NCI-H2171 (cell line): ENCODE measurements around the gene RPL36A.

ENCODE experiments used
- DNase-seq: peaks from one replicate; lab custom pipeline; 2025; lab: John Stamatoyannopoulos, UW

Gene RPL36A

DNA sequence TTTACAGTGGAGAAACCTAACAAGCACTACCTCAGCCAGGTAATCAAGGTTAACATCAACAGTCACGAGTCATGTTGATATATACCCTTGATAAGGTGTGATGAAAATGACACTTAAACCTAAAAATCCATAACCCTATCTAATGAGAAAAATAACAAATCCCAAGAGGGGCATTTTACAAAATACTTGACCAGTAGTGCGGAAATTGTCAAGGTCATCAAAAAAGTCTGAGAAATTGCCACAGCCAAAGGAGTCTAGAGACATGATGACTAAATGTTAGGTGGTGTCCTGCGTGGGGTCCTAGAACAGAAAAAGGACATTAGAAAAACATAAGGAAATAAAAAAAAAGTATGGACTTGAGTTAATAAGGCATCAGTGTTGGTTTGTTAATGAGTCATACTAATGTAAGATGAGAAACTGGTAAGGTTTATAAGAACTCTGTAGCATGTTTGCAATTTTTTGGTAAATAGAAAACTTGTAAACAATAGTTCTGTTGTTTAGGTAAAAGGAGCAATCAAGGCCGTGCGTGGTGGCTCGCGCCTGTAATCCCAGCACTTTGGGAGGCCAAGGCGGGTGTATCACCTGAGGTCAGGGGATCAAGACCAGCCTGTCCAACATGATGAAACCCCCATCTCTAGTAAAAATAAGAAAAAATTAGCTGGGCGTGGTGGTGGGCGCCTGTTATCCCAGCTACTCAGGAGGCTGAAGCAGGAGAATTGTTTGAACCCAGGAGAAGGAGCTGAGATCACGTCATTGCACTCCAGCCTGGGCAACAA lies 2.9 kb downstream of the RPL36A start:
- DNase-seq: no peak

DNA sequence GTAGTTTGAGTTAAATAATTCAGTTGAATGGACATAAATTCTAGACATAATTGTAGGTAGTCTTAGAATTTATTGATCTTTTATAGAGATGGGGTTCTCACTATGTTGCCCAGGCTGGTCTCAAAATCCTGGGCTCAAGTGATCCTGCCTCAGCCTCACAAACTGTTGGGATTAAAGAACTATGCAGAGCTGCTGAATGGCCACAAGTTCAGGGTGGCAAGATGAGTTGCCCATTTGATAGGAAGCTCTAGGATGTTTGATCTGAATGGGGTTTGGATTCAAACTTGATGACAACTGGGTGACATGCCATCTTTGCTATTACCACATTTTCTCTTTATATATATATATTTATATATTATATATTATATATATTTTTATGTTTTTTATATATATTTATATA lies 3.6 kb downstream of the RPL36A start:
- no peak for DNase-seq

- no peak for DNase-seq
Measured at GRCh38 chrX:101395789-101396188, 5.0 kb downstream of the RPL36A start.

DNA sequence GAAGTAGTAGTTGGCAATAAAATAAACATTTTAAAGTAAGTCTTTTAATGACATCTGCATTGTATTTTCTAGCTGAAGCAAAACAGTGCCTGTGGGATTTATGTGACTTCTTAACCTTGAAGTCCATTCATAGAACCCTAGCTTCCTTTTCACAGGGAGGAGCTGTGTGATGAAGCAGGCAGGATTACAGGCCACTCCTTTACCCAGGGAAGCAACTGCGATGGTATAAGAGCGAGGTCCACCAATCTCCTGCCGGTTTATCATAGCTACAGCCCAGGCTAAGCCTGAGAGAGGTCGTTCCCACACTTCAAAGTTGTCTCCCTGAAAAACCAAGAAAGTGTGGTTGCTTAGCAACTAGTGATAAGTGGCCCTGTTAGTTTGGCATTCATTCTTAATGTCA lies 7.0 kb downstream of the RPL36A start:
- DNase-seq: no peak

DNA sequence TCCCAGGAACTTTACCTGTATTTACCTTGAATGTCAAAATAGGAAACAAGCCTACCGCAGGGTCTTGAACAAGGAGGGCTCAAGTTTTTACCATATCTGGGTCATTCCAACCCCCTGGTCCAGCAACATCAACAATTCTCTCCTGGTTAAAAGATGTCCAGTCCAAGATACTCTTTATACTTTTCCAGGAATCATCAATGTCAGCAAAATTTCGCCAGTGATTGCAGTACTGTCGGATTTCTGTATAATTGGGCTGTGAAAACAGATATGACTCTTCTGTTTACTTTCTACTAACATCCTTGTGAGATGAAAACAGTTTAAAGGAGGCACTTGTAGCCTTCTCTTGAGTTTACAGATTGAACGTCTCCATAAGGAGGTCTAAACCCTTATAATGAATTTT lies 7.9 kb downstream of the RPL36A start:
- no peak for DNase-seq

GRCh38 chrX:101399825-101400224 lies 9.0 kb downstream of the RPL36A start:
- no peak for DNase-seq

GRCh38 chrX:101407167-101407747 lies 16.4 kb downstream of the RPL36A start:
- DNase-seq: no peak

GRCh38 chrX:101407748-101408531 lies 17.1 kb downstream of the RPL36A start, which contains the start of the genes GLA and HNRNPH2:
Gene GLA, minus strand, starts transcription at chrX:101407925. Its CDS starts 22 bp downstream, at chrX:101407903.
Gene HNRNPH2, plus strand, starts transcription at chrX:101408222. Its CDS starts 3,767 bp downstream, at chrX:101411989.
- DNase-seq: peak; percentile 82

DNA sequence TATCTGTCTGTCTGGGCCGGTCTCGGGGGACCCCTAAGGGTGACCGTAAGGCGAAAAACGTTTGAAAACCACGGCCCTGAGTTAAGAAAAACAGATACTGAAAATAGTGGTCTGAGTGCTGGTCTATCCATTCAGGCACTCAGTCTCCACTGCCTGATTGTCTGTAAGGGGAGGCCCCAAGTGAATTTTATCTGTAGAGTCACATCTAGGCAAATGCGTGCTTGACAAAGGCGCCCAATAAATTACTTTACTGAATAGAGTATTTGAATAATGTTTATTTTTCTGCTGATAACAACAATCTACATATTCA lies 17.7 kb downstream of the RPL36A start:
- DNase-seq: no peak

GRCh38 chrX:101409043-101409442 lies 18.2 kb downstream of the RPL36A start:
- no peak for DNase-seq

DNA sequence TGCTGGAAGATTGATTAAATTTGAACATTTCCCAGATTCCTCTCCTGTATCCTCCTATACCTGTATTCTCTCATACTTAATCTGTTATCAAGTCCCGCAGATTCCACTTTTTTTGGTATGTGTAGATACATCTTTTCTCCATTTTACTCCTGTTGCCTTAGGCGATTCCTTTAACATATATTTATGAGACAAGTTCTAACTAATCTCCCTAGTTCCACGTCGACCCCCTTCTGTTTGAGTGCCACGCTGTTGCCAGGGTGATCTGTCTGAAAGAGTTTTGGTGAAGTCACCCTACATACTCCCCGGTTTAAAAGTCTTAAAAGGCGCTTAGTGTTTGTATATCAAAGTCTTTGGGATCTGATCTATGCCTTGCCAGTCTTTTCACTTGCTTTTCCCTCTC lies 19.6 kb downstream of the RPL36A start:
- no peak for DNase-seq

DNA sequence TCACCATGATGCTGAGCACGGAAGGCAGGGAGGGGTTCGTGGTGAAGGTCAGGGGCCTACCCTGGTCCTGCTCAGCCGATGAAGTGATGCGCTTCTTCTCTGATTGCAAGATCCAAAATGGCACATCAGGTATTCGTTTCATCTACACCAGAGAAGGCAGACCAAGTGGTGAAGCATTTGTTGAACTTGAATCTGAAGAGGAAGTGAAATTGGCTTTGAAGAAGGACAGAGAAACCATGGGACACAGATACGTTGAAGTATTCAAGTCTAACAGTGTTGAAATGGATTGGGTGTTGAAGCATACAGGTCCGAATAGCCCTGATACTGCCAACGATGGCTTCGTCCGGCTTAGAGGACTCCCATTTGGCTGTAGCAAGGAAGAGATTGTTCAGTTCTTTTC lies 21.2 kb downstream of the RPL36A start:
- no peak for DNase-seq

GRCh38 chrX:101415180-101416145 lies 24.7 kb downstream of the RPL36A start:
- DNase-seq: peak; percentile 15

DNA sequence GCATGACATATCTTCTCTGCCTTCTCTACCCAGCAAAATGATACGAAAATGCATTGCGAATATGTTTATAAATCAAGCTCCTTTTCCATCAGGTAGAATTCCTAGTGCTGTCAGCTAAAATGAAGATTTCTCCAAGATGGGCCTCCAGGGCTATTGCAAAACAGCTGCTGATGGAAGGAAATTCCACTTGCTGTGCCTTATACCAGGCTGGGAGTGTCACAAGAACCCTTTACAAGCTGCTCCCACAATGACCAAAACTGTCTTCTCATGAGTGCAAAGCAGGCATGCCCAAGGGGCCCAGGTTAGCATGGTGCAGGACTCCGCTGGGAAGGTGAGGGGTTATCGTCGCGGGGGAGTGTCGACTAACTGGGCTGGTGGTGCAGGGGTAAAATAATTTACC lies 25.9 kb downstream of the RPL36A start:
- no peak for DNase-seq

DNA sequence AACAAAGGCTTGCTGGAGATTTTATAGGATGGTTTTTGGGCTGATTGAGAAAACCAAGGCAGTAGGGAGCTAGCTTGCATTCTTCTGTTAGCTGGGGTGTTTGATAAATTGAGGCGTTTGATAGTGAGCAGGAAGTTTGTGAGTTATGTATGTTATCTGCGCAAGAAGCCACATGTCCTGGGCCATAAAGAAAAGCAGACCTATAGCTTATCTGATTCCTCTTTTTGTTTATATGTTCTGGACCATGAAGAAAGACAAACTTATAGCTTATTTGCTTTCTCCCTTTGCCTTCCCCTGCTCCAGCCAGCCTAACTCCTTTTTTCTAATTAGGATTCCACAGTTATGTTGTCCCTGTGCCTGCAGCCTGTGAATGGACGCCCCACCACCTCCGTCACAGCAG lies 26.4 kb downstream of the RPL36A start:
- no peak for DNase-seq

- peak; percentile 14 for DNase-seq
Measured at GRCh38 chrX:101417981-101418841, 27.4 kb downstream of the RPL36A start.

DNA sequence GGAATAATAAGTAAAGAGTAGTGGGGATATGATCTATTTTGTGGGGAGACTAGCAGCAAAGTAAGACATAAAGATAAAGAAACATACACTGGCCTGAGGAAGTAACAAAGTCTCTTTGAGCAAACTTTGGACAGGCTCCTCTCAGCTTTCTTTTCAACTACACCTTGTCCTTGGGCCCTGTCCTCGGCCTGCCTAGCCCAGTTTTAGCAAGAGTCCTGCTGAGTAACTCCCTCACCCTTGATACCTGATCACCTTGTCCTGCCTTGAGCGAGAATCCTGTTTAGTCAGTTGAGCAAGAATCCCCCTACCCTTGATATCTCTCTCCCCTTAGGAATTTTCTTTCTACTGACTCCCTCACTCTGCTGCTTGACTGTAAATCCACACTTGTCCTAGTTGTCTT lies 28.7 kb downstream of the RPL36A start:
- DNase-seq: no peak

DNA sequence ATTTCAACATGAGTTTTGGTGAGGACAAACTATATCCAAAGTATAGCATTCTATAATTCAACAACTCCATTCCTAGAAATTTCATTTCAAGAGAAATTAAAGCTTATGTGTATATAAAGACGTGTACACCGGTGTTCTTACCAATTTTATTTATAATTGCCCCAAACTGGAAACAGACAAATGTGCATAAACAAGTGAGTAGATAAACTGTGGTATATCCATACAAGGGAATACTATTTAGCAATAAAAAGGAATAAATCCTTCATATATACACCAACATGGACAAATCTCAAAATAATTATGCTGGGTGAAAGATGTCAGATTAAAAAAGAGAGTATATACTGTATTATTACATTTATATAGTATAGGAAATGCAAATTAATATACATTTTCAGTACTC lies 37.1 kb downstream of the RPL36A start:
- DNase-seq: no peak

GRCh38 chrX:101429934-101430333 lies 39.1 kb downstream of the RPL36A start:
- no peak for DNase-seq

DNA sequence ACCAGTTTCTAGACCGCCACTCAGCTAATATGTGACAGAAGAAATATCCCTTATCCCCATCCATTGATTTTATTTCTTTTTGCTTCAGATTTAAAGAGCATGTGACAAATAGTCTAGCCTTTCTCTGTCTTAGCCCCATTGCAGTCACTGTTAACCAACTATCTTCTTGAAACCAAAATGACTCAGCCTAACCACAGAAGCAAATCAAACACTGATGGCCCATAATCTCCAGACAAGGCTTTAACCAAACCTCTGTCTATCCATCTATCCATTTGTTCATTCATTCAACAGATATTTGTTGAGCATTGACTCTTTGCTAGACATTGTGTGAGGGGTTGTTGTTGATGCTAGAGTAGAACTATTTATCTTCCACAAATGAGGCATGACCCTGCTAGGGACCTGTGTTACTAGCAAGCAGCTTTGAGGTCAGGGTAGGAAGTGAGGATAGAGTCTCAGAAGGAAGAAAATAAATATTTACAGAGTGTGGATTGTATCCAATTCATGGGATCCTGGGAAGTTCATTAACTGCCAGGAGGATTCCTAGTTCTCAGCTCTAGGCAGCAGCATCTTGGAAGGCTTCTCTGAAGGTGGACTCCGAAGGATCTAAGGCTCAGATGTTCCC lies 39.8 kb downstream of the RPL36A start:
- DNase-seq: no peak
